Stimulated activated CD8-positive, alpha-beta memory T cell treated with anti-CD3 and anti-CD28 coated beads, Interleukin-7, amount 100 ng/mL, for 48 hours (primary cell): ENCODE results near the gene SH3RF3.
"Not testable (repeated sequence)": the region's sequence is repeated elsewhere in the genome, so short reads cannot be mapped to it uniquely, and the experiment has no call there.

Experiments
- DNase-seq, 2 donors: peaks; one replicate each; pipeline ENCODE4 v3.0.0-alpha.2; 2020; ENCODE audit warnings: low read depth in 1 of 2; ENCODE audit errors: extremely low read depth in 1 of 2

The SH3RF3 gene

GRCh38 chr2:109155553-109156451 is 26.8 kb downstream of the SH3RF3 start:
- DNase-seq: no peak

- DNase-seq: no peak
Measured at GRCh38 chr2:109157563-109158105, 28.6 kb downstream of the SH3RF3 start.

GRCh38 chr2:109158237-109158636 is 29.2 kb downstream of the SH3RF3 start:
- DNase-seq: no peak

DNA sequence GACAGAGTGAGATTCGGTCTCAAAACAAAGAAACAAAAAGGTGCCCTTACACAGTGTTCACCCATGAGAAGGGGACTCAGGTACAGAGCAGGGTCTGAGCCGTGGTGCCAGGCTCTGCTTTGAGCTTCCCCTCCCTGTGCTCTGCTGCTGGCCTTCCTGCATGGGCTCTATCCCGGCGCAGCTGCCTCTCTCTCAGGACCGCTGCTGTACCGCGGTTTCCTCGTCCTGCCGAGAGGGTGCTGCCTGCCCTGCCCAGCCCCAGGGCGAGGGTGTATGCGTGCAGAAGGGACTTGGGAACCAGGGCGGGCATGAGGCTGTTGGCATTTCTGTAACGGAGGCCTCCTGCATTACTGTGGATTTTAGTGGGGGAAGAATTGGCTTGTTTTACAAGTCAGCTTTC is 30.1 kb downstream of the SH3RF3 start:
- DNase-seq: no peak

GRCh38 chr2:109160714-109161440 is 31.9 kb downstream of the SH3RF3 start:
- DNase-seq: no peak

DNA sequence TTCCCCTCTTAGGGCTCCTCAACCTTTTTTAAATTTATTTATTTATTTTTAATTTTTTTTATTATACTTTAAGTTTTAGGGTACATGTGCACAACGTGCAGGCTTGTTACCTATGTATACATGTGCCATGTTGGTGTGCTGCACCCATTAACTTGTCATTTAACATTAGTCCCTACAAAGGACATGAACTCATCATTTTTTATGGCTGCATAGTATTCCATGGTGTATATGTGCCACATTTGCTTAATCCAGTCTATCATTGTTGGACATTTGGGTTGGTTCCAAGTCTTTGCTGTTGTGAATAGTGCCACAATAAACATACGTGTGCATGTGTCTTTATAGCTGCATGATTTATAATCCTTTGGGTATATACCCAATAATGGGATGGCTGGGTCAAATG is 33.4 kb downstream of the SH3RF3 start:
- DNase-seq: not testable (repeated sequence)

- no peak for DNase-seq
Measured at GRCh38 chr2:109162999-109163398, 34.0 kb downstream of the SH3RF3 start.

DNA sequence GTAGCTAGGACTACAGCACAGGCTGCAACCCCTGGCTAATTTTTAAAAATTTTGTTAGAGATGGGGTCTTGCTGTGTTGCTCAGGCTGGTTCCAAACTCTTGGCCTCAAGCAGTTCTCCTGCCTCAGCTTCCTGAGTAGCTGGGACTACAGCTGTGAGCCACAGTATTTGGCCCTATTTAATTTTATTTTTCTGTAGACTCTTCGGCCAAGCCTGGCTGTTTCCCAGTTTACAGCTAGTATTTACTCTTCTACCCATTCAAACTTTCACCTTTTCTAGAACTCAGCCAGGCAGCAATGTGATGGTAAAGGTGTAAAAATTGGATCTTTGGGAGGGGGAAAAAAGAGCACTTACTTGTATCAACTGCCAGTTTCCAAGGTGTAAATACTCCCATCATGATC is 35.3 kb downstream of the SH3RF3 start:
- no peak for DNase-seq

DNA sequence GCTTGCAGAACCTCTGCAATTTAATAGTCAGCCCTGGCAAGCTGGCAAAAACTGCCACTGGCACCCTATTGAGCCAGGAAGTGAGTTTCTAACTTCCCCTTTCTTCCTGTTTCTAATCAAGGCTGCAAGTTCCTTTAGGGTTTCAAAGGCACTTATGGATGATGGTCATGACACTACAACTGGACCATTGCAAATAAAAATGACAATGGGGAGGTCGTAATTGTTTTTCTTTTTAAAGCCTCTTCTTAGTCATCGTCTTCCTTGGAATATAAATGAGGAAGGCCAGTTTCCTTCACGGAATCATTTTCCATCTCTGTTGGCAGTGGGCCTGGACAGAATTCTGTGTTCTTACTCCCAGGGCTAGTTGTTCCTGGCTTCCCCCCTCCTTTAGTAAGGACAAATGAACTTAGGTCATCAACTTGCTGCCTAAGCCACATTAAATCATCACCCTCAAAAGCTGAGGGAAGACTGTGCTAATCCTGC is 35.8 kb downstream of the SH3RF3 start:
- no peak for DNase-seq

- DNase-seq: no peak
Measured at GRCh38 chr2:109166811-109167210, 37.8 kb downstream of the SH3RF3 start.

- DNase-seq: no peak
Measured at GRCh38 chr2:109168086-109168485, 39.1 kb downstream of the SH3RF3 start.

DNA sequence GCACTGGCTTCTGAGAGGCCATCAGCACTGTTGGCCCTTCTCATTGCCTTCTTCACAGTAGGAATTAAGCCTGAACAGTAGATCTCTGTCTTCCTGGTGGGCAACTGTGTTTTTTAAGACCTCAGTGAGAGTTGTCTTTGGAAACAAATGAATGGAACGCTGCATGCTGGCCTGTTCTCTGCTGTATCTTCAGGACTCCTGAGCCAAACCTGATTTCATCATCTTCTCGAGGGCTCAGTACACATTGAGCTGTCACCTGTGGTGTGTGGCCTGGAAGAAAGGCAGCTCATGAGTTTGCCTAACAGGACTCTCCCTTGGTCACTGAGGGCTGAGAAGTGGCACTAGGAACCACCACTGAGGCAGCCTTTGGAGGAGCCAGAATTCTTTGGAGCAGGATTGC is 39.7 kb downstream of the SH3RF3 start:
- DNase-seq: no peak

- DNase-seq: no peak
Measured at GRCh38 chr2:109170645-109171044, 41.6 kb downstream of the SH3RF3 start.

DNA sequence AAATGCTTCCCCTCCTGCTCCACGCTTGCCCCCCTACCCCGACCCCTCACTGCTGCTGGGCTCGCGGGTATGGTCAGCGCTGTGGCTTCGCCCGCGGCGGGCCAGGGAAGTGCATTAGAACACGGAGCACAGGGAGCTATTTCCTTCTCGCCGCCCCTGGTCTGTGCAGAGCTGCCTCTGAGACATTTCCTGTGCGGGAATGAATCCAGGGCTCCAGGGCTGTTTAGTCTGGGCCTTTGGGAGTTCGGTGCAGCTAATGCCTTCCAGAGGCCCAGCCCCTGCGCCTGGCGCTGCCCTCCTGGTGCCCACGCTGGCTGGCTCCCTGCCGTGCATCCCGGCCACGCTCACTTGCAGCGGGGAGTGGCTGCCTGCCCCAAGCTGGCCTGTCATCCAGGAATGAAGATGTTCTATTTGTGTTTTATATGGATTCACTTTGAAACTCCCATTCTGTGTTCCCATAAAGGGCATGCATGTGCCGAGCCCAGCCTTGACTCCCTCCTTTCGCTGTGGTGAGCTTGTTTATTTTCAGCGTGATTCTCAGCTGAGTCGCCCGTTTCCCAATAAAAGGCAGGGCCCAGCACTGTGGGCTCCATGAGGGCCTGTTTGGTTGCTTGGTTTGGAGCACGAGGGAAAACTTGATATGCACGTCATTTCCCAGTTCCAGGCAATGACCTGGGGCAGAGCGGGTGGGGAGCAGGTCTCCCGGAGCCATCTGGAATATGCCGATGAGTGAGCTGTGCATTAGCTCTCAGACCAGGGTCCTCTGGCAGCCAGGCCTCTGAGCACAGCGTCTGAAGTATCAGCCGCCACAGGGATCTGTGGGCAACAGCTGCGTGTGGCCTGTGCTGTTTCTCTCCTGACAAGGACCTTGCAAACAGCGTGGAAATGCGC is 42.7 kb downstream of the SH3RF3 start:
- DNase-seq: no peak

DNA sequence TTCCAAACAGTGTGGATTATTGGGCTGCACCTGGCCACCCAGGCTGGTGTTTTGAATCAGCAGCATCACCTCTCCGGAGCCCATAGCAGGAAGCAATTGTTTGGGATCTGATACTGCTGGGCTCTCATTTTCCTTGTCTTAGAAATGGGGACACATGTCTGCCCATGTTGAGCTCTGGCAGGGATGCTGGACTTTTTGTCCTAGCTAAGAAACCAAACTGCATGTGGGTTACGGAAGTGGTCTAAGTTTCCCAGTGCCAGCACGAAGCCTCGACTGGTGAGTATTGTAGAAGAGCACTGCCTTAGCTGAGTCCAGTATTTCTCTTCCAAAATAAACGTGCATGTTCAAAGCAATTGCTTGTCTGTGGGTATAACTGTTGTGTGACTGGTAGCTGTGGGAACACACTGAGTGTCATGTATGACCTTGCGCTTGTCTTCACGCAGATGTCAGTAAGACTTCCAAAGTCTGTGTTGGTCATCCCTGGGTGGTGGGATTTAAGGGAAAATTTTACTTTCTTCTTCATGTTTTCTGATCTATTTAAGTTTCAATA is 43.6 kb downstream of the SH3RF3 start:
- no peak for DNase-seq

DNA sequence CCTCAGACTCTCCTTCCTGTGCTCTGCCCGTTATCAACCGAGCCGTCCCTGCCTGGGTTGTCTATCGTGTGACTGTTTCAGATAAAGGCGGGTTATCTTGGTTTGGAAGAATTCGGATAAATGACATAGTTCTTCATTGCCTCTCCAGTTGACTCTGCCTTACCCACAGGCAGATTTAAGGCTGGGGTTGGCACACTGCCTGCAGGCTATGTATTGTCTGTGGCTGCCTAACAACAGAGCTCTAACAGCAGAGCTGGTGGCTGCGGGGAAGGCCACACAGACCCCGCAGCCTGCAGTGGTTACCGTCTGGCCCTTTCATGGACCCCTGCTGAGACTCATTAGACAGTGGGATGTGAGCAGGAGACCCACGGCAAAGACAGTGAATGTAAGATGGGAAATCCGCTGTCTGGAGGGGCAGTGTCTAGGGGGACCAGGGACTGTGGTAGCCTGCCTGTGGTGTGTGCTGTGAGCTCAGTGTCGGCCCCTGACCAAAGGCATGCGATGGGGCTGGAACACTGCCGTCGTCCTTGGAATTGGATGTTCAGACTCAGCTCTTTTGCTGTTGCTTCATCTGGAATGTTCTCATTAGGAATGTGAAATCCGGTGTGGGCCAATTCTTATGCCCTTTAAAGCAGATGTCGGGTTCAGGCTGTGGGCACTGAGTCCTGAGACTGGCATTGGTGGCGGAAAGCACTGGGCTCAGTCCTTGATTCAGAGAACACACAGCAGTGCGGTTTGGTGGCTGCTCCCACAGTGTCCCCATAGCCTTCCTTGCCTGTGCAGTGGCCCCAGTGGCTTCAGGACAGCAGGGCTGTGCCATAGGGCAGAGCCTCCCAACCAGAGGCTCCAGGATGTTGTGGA is 44.5 kb downstream of the SH3RF3 start:
- no peak for DNase-seq

DNA sequence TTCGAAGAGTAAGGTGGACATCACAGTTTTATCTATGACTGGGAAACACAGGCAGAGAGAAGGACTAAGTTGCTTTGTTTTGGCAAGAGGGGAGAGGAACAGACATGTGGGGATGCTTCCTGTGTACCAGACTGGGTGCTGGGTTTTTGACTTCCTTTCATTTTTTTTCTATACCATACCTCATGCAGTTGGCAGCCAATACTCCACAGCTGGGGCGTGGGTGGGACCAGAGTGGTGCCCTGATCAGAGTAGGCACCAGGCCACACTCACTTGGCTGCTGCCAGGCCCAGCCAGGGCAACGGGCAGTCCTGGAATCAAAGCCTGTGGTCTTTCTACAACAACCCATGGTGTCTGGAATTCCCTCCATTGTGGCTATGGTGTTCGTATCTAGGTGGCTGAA is 45.2 kb downstream of the SH3RF3 start:
- no peak for DNase-seq

GRCh38 chr2:109174626-109175349 is 45.8 kb downstream of the SH3RF3 start:
- no peak for DNase-seq

- no peak for DNase-seq
Measured at GRCh38 chr2:109175350-109175678, 46.3 kb downstream of the SH3RF3 start.
